ENCODE data around the gene RGS19.

- TF ChIP-seq POLR2A (IDR thresholded peaks at IDR 0.05) (no peak), CTCF (IDR thresholded peaks at IDR 0.05) (no peak)
These were observed 895 bp upstream of the RGS19 start, which contains the start of gene OPRL1 for GRCh38 chr20:64080013-64080812.
